OCI-LY7 (cell line): ENCODE measurements around the gene TEX14. TPM values are rescaled to one million over a fixed set of nuclear protein-coding genes. Genes with fewer than 3 reads are reported as not detected.

Experiments used
- BruUV-seq: library from RNA; stranded (reverse); fragments of 400-500 nt; replicated peaks from 2 replicates; lab custom pipeline; 2021; lab: Mats Ljungman, UMichigan
- CTCF ChIA-PET: fragments of 300-600 bp; sonication (Branson Sonifier 250); formaldehyde crosslinking; loops from one replicate; lab custom pipeline; 2022; ENCODE audit warnings: antibody characterized with exemption; ENCODE audit not compliant: unreplicated experiment; lab: Charles Lee
- POLR2A ChIA-PET: fragments of 300-600 bp; sonication (Branson Sonifier 250); formaldehyde crosslinking; loops from one replicate; lab custom pipeline; 2022; ENCODE audit warnings: antibody characterized with exemption; lab: Charles Lee
- DNase-seq: peaks from one replicate; pipeline ENCODE4 v3.0.0-alpha.2; 2015; ENCODE audit warnings: low spot score
- H2AFZ ChIP-seq: fragments of 200-600 bp; sonication (generic), shearing (Covaris generic); 2 replicates; pipeline ENCODE4 v1.6.1; 2014; ENCODE audit warnings: mild to moderate bottlenecking, antibody characterized with exemption, low read length, moderate library complexity
- H3K27ac ChIP-seq: fragments of 200-600 bp; sonication (generic); 2 replicates; pipeline ENCODE4 v1.5.1; 2014; ENCODE audit warnings: mixed run types, low read depth, mild to moderate bottlenecking, moderate library complexity, low read length, inconsistent platforms; ENCODE audit not compliant: poor library complexity, severe bottlenecking
- H3K36me3 ChIP-seq: fragments of 200-600 bp; sonication (generic); 2 replicates; pipeline ENCODE4 v1.6.1; 2014; ENCODE audit warnings: mild to moderate bottlenecking, antibody characterized with exemption, low read length, moderate library complexity, mixed read lengths; ENCODE audit not compliant: insufficient read depth
- H3K4me1 ChIP-seq: fragments of 200-600 bp; sonication (generic); 2 replicates; pipeline ENCODE4 v1.5.1; 2014; ENCODE audit warnings: mild to moderate bottlenecking, low read length; ENCODE audit not compliant: insufficient read depth, poor library complexity, severe bottlenecking
- H3K4me2 ChIP-seq: fragments of 200-600 bp; sonication (generic); 2 replicates; pipeline ENCODE4 v1.6.1; 2014; ENCODE audit warnings: mild to moderate bottlenecking, low read length
- H3K4me3 ChIP-seq: fragments of 200-600 bp; sonication (generic); 2 replicates; pipeline ENCODE4 v1.5.1; 2014; ENCODE audit warnings: mild to moderate bottlenecking, low read depth, low read length; ENCODE audit not compliant: poor library complexity, severe bottlenecking
- H3K79me2 ChIP-seq: fragments of 200-600 bp; sonication (generic); 2 replicates; pipeline ENCODE4 v1.6.1; 2016; ENCODE audit warnings: low read depth, mild to moderate bottlenecking, low read length, moderate library complexity, mixed read lengths; ENCODE audit not compliant: insufficient read depth
- H3K9me2 ChIP-seq: fragments of 200-600 bp; sonication (generic); 2 replicates; pipeline ENCODE4 v1.6.1; 2016; ENCODE audit warnings: mild to moderate bottlenecking, low read length, mixed read lengths; ENCODE audit not compliant: insufficient read depth
- H3K9me3 ChIP-seq: fragments of 200-600 bp; sonication (generic); 2 replicates; pipeline ENCODE4 v1.6.1; 2014; ENCODE audit warnings: mild to moderate bottlenecking, mixed run types, low read length, mixed read lengths
- H4K20me1 ChIP-seq: fragments of 200-600 bp; sonication (generic); 2 replicates; pipeline ENCODE4 v1.6.1; 2014; ENCODE audit warnings: mild to moderate bottlenecking, antibody characterized with exemption, low read length, moderate library complexity, mixed read lengths; ENCODE audit not compliant: insufficient read depth
- CTCF ChIP-seq: fragments of 200-600 bp; sonication (generic); conservative IDR thresholded peaks from 2 replicates; pipeline ENCODE4 v1.5.1; 2014; ENCODE audit warnings: mild to moderate bottlenecking, antibody characterized with exemption, low read length, moderate library complexity, mixed read lengths
- EZH2phosphoT487 ChIP-seq: fragments of 200-600 bp; sonication (generic); IDR thresholded peaks from 2 replicates; pipeline ENCODE4 v1.6.1; 2018; ENCODE audit warnings: low read depth, borderline replicate concordance, mild to moderate bottlenecking, mixed run types, antibody characterized with exemption, low read length, moderate library complexity, mixed read lengths
- intact Hi-C: fragments of 100-400 bp; cut with micrococcal nuclease; formaldehyde crosslinking; loops from one replicate; pipeline ENCODE4 v1.10.0; 2022; ENCODE audit not compliant: unreplicated experiment
- total RNA-seq, 2 experiments: library from RNA; depleted of rRNA in 1 of 2; stranded (reverse); fragments of >200 nt in 1 of 2; shearing (Covaris generic) in 1 of 2; gene quantifications; 2 replicates each; pipeline ENCODE4 v1.2.3, GENCODE V29; 2014 to 2022

TEX14 gene
- total RNA-seq, 2 experiments from 2014 or later = 0.69 to 2.3 TPM

- H3K4me2 ChIP-seq = no peak overlapping the region
- H3K79me2 ChIP-seq = no peaks in the 10 kb centered on the region
- CTCF ChIA-PET = interaction anchor here (0.8 to 1.5 kb wide), 2 partner anchors 12 to 22 kb away, joined by 3 read pairs; no protein-coding TSS in a partner anchor
- POLR2A ChIA-PET = interaction anchor here (0.6 to 1.4 kb wide), 3 partner anchors 19 to 55 kb away, joined by 3 to 7 read pairs (median 4); no protein-coding TSS in a partner anchor
- TF ChIP-seq CTCF = no peak
- TF ChIP-seq EZH2phosphoT487 = no peak
- H3K4me3 ChIP-seq = no peak overlapping the region
- no peaks in the 10 kb centered on the region for H3K9me2 ChIP-seq
- no peak overlapping the region for H2AFZ ChIP-seq
- DNase-seq = no peak
- no peak overlapping the region for H3K27ac ChIP-seq
- H3K4me1 ChIP-seq = peaks cover 16% of the 10 kb centered on the region
- BruUV-seq = no TSS peak
- intact Hi-C loops = no loop called here
- no peaks in the 10 kb centered on the region for H3K36me3 ChIP-seq
- H4K20me1 ChIP-seq = no peaks in the 10 kb centered on the region
- no peaks in the 10 kb centered on the region; the same call in 1 of the 2 replicates for H3K9me3 ChIP-seq
These were observed 115.0 kb downstream of the TEX14 start for GRCh38 chr17:58576679-58577367.

GRCh38 chr17:58575511-58575910, 116.3 kb downstream of the TEX14 start:
- H3K27ac ChIP-seq = no peak overlapping the region
- no peak overlapping the region for H2AFZ ChIP-seq
- no peak overlapping the region for H3K4me3 ChIP-seq
- H3K9me2 ChIP-seq = no peaks in the 10 kb centered on the region
- POLR2A ChIA-PET = interaction anchor here (0.5 to 0.6 kb wide), 2 partner anchors 428 to 1060 kb away, joined by 3 to 6 read pairs; no protein-coding TSS in a partner anchor
- CTCF ChIA-PET = interaction anchor here (0.6 kb wide), 1 partner anchor 41 kb away, joined by 5 read pairs; no protein-coding TSS in a partner anchor
- H4K20me1 ChIP-seq = no peaks in the 10 kb centered on the region
- H3K79me2 ChIP-seq = no peaks in the 10 kb centered on the region
- TF ChIP-seq CTCF = no peak
- TF ChIP-seq EZH2phosphoT487 = no peak
- no peaks in the 10 kb centered on the region for H3K9me3 ChIP-seq
- H3K36me3 ChIP-seq = no peaks in the 10 kb centered on the region
- intact Hi-C loops = no loop called here
- H3K4me1 ChIP-seq = peaks cover 22% of the 10 kb centered on the region
- no peak overlapping the region for H3K4me2 ChIP-seq
- DNase-seq = no peak
- no TSS peak for BruUV-seq

GRCh38 chr17:58574025-58574424, 117.8 kb downstream of the TEX14 start:
- POLR2A ChIA-PET = interaction anchor here (0.7 to 0.9 kb wide), 3 partner anchors 12 to 1023 kb away, joined by 3 read pairs; no protein-coding TSS in a partner anchor
- CTCF ChIA-PET = no interaction called here
- no peaks in the 10 kb centered on the region for H3K9me3 ChIP-seq
- H4K20me1 ChIP-seq = no peaks in the 10 kb centered on the region
- H3K9me2 ChIP-seq = no peaks in the 10 kb centered on the region
- no TSS peak for BruUV-seq
- intact Hi-C loops = no loop called here
- H2AFZ ChIP-seq = no peak overlapping the region
- H3K79me2 ChIP-seq = no peaks in the 10 kb centered on the region
- no peak for TF ChIP-seq EZH2phosphoT487
- TF ChIP-seq CTCF = no peak
- no peaks in the 10 kb centered on the region for H3K36me3 ChIP-seq
- H3K27ac ChIP-seq = no peak overlapping the region
- H3K4me1 ChIP-seq = peaks cover 28% of the 10 kb centered on the region
- H3K4me2 ChIP-seq = no peak overlapping the region
- no peak for DNase-seq
- no peak overlapping the region for H3K4me3 ChIP-seq
